Ishikawa (cell line): ENCODE data around the gene ZNF678.

Experiments
- CEBPB ChIP-seq: IDR thresholded peaks from 2 replicates; pipeline ENCODE4 v1.6.1; 2012
- CREB1 ChIP-seq: IDR thresholded peaks from 2 replicates; pipeline ENCODE4 v1.6.1; 2012; ENCODE audit warnings: low read depth
- EGR1 ChIP-seq: IDR thresholded peaks from 2 replicates; pipeline ENCODE4 v1.6.1; 2012
- EP300 ChIP-seq: IDR thresholded peaks from 2 replicates; pipeline ENCODE4 v1.6.1; 2012; ENCODE audit warnings: borderline replicate concordance
- FOXM1 ChIP-seq: IDR thresholded peaks from 2 replicates; pipeline ENCODE4 v1.6.1; 2012; ENCODE audit warnings: low read depth, borderline replicate concordance
- NFIC ChIP-seq: IDR thresholded peaks from 2 replicates; pipeline ENCODE4 v1.6.1; 2012
- RAD21 ChIP-seq: IDR thresholded peaks from 2 replicates; pipeline ENCODE4 v1.6.1; 2012; ENCODE audit warnings: low read depth
- TAF1 ChIP-seq: IDR thresholded peaks from 2 replicates; pipeline ENCODE4 v1.6.1; 2012; ENCODE audit warnings: low read depth, mild to moderate bottlenecking
- TCF12 ChIP-seq: IDR thresholded peaks from 2 replicates; pipeline ENCODE4 v1.6.1; 2012; ENCODE audit warnings: low read depth
- TEAD4 ChIP-seq: IDR thresholded peaks from 2 replicates; pipeline ENCODE4 v1.6.1; 2012
- YY1 ChIP-seq: IDR thresholded peaks from 2 replicates; pipeline ENCODE4 v1.6.1; 2012; ENCODE audit warnings: low read depth
- ZBTB7A ChIP-seq: IDR thresholded peaks from 2 replicates; pipeline ENCODE4 v1.6.1; 2012; ENCODE audit warnings: low read depth
- TF ChIP-seq, protein P1 (sequence below): IDR thresholded peaks from 2 replicates; pipeline ENCODE4 v1.6.1; 2012; ENCODE audit warnings: low read depth, mild to moderate bottlenecking
- TF ChIP-seq, protein P2 (sequence below): IDR thresholded peaks from 2 replicates; pipeline ENCODE4 v1.6.1; 2012
- TF ChIP-seq, protein P3 (sequence below): IDR thresholded peaks from 2 replicates; pipeline ENCODE4 v1.6.1; 2012

Gene ZNF678

DNA sequence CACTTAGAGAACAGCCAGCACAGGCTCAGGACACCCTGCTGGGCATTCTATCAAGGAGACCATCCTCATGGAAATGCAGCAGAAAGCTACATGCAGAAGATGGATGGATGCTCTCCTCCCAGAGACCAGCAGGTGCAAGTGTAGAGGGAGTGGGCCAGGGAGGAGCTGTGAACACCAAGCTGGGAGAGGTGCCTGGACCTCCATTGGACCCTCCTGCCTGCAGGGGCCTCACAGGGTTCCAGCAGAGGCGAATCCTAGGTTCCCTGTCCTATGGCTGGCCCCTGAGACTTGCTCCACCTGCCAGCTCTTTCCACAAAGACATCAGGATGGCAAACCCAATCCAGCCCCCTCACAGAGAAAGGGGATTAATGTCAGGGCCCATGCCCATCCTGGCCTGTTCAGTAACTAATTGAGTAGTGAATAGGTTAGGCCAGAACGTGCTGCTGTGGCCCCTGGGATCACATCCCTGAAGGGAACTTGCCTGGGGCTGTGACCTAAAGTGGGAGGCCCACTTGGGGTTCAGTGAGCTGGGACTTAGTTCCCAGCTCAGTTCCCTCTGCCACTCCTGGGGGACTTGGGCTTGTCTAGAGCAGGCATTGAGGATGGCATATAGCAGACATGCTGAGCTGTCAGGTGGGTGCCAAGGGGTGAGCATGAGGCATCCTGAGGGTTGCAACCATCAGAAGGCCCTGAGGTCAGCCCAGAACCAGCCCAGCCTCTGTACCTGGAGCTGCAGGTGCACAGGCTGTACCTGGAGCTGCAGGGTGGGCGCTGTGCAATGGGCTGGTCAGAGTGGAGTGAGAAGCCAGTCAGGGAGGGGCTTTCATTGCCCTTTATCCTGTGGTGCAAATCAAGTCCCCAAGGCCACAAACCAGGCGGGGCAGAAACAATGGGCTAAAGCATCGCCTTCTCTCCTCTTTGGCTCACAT, 22.9 kb upstream of the ZNF678 start:
- no peak for TF ChIP-seq EP300
- no peak for TF ChIP-seq ZBTB7A
- TF ChIP-seq, protein P1, sequence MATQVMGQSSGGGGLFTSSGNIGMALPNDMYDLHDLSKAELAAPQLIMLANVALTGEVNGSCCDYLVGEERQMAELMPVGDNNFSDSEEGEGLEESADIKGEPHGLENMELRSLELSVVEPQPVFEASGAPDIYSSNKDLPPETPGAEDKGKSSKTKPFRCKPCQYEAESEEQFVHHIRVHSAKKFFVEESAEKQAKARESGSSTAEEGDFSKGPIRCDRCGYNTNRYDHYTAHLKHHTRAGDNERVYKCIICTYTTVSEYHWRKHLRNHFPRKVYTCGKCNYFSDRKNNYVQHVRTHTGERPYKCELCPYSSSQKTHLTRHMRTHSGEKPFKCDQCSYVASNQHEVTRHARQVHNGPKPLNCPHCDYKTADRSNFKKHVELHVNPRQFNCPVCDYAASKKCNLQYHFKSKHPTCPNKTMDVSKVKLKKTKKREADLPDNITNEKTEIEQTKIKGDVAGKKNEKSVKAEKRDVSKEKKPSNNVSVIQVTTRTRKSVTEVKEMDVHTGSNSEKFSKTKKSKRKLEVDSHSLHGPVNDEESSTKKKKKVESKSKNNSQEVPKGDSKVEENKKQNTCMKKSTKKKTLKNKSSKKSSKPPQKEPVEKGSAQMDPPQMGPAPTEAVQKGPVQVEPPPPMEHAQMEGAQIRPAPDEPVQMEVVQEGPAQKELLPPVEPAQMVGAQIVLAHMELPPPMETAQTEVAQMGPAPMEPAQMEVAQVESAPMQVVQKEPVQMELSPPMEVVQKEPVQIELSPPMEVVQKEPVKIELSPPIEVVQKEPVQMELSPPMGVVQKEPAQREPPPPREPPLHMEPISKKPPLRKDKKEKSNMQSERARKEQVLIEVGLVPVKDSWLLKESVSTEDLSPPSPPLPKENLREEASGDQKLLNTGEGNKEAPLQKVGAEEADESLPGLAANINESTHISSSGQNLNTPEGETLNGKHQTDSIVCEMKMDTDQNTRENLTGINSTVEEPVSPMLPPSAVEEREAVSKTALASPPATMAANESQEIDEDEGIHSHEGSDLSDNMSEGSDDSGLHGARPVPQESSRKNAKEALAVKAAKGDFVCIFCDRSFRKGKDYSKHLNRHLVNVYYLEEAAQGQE: no peak
- TF ChIP-seq CEBPB: no peak
- no peak for TF ChIP-seq TAF1
- no peak for TF ChIP-seq YY1
- no peak for TF ChIP-seq NFIC
- no peak for TF ChIP-seq TCF12
- TF ChIP-seq, protein P2, sequence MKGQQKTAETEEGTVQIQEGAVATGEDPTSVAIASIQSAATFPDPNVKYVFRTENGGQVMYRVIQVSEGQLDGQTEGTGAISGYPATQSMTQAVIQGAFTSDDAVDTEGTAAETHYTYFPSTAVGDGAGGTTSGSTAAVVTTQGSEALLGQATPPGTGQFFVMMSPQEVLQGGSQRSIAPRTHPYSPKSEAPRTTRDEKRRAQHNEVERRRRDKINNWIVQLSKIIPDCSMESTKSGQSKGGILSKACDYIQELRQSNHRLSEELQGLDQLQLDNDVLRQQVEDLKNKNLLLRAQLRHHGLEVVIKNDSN: no peak
- TF ChIP-seq EGR1: no peak
- TF ChIP-seq, protein P3, sequence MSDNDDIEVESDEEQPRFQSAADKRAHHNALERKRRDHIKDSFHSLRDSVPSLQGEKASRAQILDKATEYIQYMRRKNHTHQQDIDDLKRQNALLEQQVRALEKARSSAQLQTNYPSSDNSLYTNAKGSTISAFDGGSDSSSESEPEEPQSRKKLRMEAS: no peak
- no peak for TF ChIP-seq TEAD4
- no peak for TF ChIP-seq FOXM1
- no peak for TF ChIP-seq CREB1
- no peak for TF ChIP-seq RAD21

DNA sequence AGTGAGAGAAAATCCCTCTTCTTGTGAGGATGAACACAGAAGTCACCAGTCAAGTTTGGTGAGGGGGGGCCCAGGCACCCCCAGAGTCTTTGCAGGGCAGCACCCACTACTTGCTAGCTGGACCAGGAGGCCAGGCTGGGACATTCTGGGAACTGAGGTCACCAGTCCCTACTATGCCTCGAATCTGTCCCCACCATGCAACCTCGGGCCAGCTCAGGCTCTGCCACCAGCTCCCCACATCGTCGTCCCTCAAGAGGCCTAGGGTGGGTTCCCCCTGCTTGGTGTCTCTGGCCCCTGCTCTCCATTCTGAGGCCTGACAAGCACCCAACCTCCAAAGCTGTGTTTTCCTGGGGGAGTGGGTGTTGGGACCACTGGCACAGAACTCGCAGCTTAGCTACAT, 22.2 kb upstream of the ZNF678 start:
- TF ChIP-seq YY1 (no peak), FOXM1 (no peak)

DNA sequence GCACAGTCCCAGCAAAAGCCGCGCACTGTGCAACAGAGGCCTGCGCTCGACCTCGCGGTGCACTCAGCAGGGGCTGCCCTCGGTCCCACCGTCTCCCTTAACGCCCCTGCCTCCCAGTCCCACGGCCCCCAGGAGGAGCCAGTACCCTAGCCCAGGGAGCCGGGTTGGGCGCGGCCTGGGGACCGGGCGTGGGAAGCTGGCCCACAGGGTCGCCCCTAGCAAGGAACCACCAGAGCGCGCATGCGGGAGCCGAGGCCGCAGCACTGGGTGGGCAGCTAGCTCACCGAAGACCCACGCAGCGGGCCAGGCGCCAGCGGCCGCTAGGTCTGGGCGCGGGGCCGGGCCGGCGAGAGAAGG, 21.6 kb upstream of the ZNF678 start:
- TF ChIP-seq YY1: no peak
- no peak for TF ChIP-seq CEBPB
- TF ChIP-seq, protein P1: no peak

DNA sequence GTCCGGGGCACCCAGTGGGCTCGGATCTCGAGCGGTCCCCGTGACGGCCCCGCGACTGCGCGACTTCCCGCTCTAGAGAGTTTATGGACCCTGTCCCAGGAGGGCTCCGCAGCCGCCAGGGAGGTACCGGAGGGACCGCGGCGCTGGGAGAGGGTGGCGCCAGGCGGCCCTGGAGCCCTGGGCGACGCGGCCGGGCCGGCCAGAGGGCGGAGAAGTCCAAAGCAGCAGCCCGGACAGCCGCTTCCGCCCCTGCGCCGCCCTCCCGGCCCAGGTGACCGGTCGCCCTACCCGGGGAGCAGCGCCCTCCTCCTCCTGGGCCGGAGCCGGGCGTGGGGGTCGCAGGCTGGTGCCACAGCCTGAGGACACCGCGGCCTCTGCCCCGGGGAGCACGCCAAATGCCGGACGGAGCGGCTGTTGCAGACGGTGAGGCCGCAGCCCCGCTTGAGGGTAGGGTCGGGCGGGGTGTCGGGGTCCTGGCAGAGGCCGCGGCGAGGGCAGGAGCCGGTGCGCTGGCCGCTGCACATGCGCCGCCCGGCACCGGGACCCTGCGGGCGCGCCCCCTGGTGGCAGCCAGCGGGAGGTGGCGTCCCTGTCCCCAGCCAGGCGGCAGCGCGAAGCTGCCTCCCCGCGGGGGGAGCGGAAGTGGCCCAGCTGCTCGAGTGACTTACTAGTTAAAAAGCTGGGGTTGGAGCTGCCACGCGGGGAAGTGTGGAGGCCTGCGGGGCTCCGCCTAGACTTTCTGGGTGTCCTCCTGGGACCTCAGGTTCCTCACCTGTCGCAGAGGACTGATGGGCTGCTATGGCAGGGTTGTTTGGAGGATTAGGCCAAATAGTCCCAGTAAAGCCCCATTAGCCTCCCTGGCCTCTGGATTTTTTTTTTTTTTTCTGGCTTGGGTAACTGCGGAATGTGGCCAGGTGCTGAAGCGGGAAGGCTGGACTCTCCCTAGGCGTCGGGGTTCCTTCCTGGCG, 20.9 kb upstream of the ZNF678 start:
- TF ChIP-seq, protein P1: no peak
- TF ChIP-seq YY1: no peak
- TF ChIP-seq NFIC: no peak
- TF ChIP-seq, protein P3: peak; percentile 82
- no peak for TF ChIP-seq EGR1
- peak; percentile 79; the same call in 1 of the 2 replicates for TF ChIP-seq ZBTB7A
- peak; percentile 44; the same call in 1 of the 2 replicates for TF ChIP-seq RAD21
